SK-N-SH (cell line): ENCODE results near the gene HHLA2. TPM values are rescaled to one million over a fixed set of nuclear protein-coding genes. Genes with fewer than 3 reads are reported as not detected.

Experiments used
- CTCF ChIA-PET: fragments of 300-600, 350-600 bp; formaldehyde crosslinking; extraction: SDS; loops from one replicate; lab custom pipeline; 2021; lab: Yijun Ruan, JAX
- POLR2A ChIA-PET: fragments of 350-600 bp; sonication (Branson Sonifier 250); formaldehyde crosslinking; extraction: SDS; loops from one replicate; lab custom pipeline; 2020; ENCODE audit warnings: antibody characterized with exemption, inconsistent platforms; lab: Yijun Ruan, JAX
- DNase-seq: peaks from one replicate; pipeline ENCODE4 v3.0.0; 2012
- H2AFZ ChIP-seq: fragments of 200-600 bp; sonication (generic); 2 replicates; pipeline ENCODE4 v1.8.1; 2016; ENCODE audit warnings: antibody characterized with exemption, mild to moderate bottlenecking, low read depth
- H3F3A ChIP-seq: fragments of 200-600 bp; sonication (generic); replicated peaks from 2 replicates; pipeline ENCODE3; 2016; ENCODE audit warnings: antibody characterized with exemption, mild to moderate bottlenecking; ENCODE audit not compliant: insufficient read depth
- H3K27ac ChIP-seq, 2 experiments: fragments of 200-500 bp in 1 of 2; fragments of 200-600 bp in 1 of 2; sonication (Bioruptor generic) in 1 of 2; sonication (generic), shearing (Covaris generic) in 1 of 2; 2 replicates each; pipeline versions ENCODE4 v1.5.1 to v1.6.1; 2014 to 2016; ENCODE audit warnings: low read depth in 2 of 2, inconsistent platforms in 1 of 2, low read length in 1 of 2, mild to moderate bottlenecking in 1 of 2, mixed read lengths in 1 of 2
- H3K27me3 ChIP-seq: fragments of 200-600 bp; sonication (generic), shearing (Covaris generic); 2 replicates; pipeline ENCODE4 v1.6.1; 2016; ENCODE audit warnings: mixed run types; ENCODE audit not compliant: insufficient read depth
- H3K36me3 ChIP-seq, 2 experiments: fragments of 200-500 bp in 1 of 2; fragments of 200-600 bp in 1 of 2; sonication (Bioruptor generic) in 1 of 2; sonication (generic) in 1 of 2; replicated peaks in 1 of 2; 2 replicates each; pipeline versions ENCODE3 to v1.5.1; 2014 to 2016; ENCODE audit warnings: low read length in 1 of 2, mild to moderate bottlenecking in 1 of 2; ENCODE audit not compliant: insufficient read depth in 2 of 2, control insufficient read depth in 1 of 2
- H3K4me1 ChIP-seq, 2 experiments: fragments of 200-500 bp in 1 of 2; fragments of 200-600 bp in 1 of 2; sonication (Bioruptor generic) in 1 of 2; sonication (generic), shearing (Covaris generic) in 1 of 2; 2 replicates each; pipeline versions ENCODE4 v1.5.1 to v1.6.1; 2014 to 2016; ENCODE audit warnings: low read depth in 1 of 2, low read length in 1 of 2, mixed run types in 1 of 2; ENCODE audit not compliant: insufficient read depth in 2 of 2, control insufficient read depth in 1 of 2
- H3K4me2 ChIP-seq: fragments of 200-600 bp; sonication (generic), shearing (Covaris generic); 2 replicates; pipeline ENCODE4 v1.6.1; 2017; ENCODE audit warnings: mixed run types
- H3K4me3 ChIP-seq, 2 experiments: fragments of 200-500 bp in 1 of 2; fragments of 200-600 bp in 1 of 2; sonication (Bioruptor generic) in 1 of 2; sonication (generic), shearing (Covaris generic) in 1 of 2; 2 replicates each; pipeline versions ENCODE4 v1.5.1 to v1.8.1; 2014 to 2016; ENCODE audit warnings: low read depth in 2 of 2, inconsistent platforms in 1 of 2, low read length in 1 of 2, mild to moderate bottlenecking in 1 of 2, mixed read lengths in 1 of 2, moderate library complexity in 1 of 2
- H3K79me2 ChIP-seq: fragments of 200-600 bp; sonication (generic); 2 replicates; pipeline ENCODE4 v1.8.1; 2017; ENCODE audit warnings: mild to moderate bottlenecking; ENCODE audit not compliant: insufficient read depth
- H3K9ac ChIP-seq: fragments of 200-600 bp; sonication (generic); 2 replicates; pipeline ENCODE4 v1.6.1; 2017; ENCODE audit warnings: mixed run types
- H3K9me2 ChIP-seq: fragments of 200-600 bp; sonication (generic); 2 replicates; pipeline ENCODE4 v1.6.1; 2017; ENCODE audit warnings: mixed run types
- H3K9me3 ChIP-seq: fragments of 200-600 bp; sonication (generic); 2 replicates; pipeline ENCODE4 v1.6.1; 2017; ENCODE audit warnings: mixed run types, mild to moderate bottlenecking, moderate library complexity
- H4K20me1 ChIP-seq: fragments of 200-600 bp; sonication (generic); 2 replicates; pipeline ENCODE4 v1.6.1; 2017; ENCODE audit warnings: mild to moderate bottlenecking, mixed run types; ENCODE audit not compliant: insufficient read depth
- EP300 ChIP-seq, 2 experiments: IDR thresholded peaks; 2 replicates each; pipeline versions ENCODE4 v1.4.0 to v1.6.1; 2012; ENCODE audit warnings: borderline replicate concordance in 1 of 2, low read depth in 1 of 2, low read length in 1 of 2
- JUND ChIP-seq: IDR thresholded peaks from 2 replicates; pipeline ENCODE4 v1.4.0; 2012
- PBX3 ChIP-seq: IDR thresholded peaks from 2 replicates; pipeline ENCODE4; 2012
- POLR2AphosphoS5 ChIP-seq: IDR thresholded peaks from 2 replicates; pipeline ENCODE4 v1.6.1; 2012; ENCODE audit warnings: low read depth, low read length
- RAD21 ChIP-seq: IDR thresholded peaks from 2 replicates; pipeline ENCODE4 v1.6.1; 2012; ENCODE audit warnings: mild to moderate bottlenecking, low read length
- TAF1 ChIP-seq: IDR thresholded peaks from 2 replicates; pipeline ENCODE4 v1.6.1; 2012; ENCODE audit warnings: low read depth, mild to moderate bottlenecking, low read length, moderate library complexity, borderline replicate concordance
- TCF12 ChIP-seq: IDR thresholded peaks from 2 replicates; pipeline ENCODE4 v1.4.0; 2012
- TEAD4 ChIP-seq: IDR thresholded peaks from 2 replicates; pipeline ENCODE4 v1.4.0; 2012; ENCODE audit warnings: mild to moderate bottlenecking, borderline replicate concordance; ENCODE audit not compliant: insufficient read depth
- YY1 ChIP-seq: IDR thresholded peaks from 2 replicates; pipeline ENCODE4 v1.4.0; 2012; ENCODE audit warnings: low read depth, mild to moderate bottlenecking
- ZBTB33 ChIP-seq: IDR thresholded peaks from 2 replicates; pipeline ENCODE4 v1.4.0; 2012; ENCODE audit warnings: low read depth, borderline replicate concordance
- WGBS: methylation state at CpG from one replicate; pipeline ENCODE4 v1.1.6; 2017; ENCODE audit warnings: low lambda C conversion rate; 5-methylcytosine and 5-hydroxymethylcytosine counted together
- polyA plus RNA-seq, 3 experiments: library from polyadenylated mRNA; depleted of rRNA; stranded (reverse); fragments of >200 nt; gene quantifications; 2 replicates each; pipeline ENCODE4 v1.2.3, GENCODE V29; 2012

The HHLA2 gene
- polyA plus RNA-seq, 1 of the 3 experiments (the other 2 are of a cell fraction): not detected

- POLR2A ChIA-PET: interaction anchor here (0.9 kb wide), 1 partner anchor 12 kb away, joined by 4 read pairs; no protein-coding TSS in a partner anchor
Measured at GRCh38 chr3:108404368-108404767, 108.0 kb downstream of the HHLA2 start.

GRCh38 chr3:108406063-108406660, 109.8 kb downstream of the HHLA2 start:
- Histone ChIP-seq H3K9ac (no peak overlapping the region), H3K4me1 (peaks cover 15 to 18% of the 10 kb centered on the region in 2 experiments), H3K27me3 (no peaks in the 10 kb centered on the region), H3K4me3 (no peak overlapping the region), H3K9me2 (no peaks in the 10 kb centered on the region), H3K79me2 (no peaks in the 10 kb centered on the region), H4K20me1 (no peaks in the 10 kb centered on the region), H3K36me3 (no peaks in the 10 kb centered on the region), H3K27ac (no peak overlapping the region), H3K4me2 (no peak overlapping the region), H3F3A (peaks cover 17% of the 10 kb centered on the region), H3K9me3 (no peaks in the 10 kb centered on the region), H2AFZ (no peak overlapping the region)
- TF ChIP-seq TEAD4: no peak
- ChIA-PET POLR2A (interaction anchor here (0.7 kb wide), 1 partner anchor 478 kb away, joined by 3 read pairs; no protein-coding TSS in a partner anchor), CTCF (interaction anchor here (0.7 to 3.6 kb wide), 23 partner anchors 9 to 745 kb away, joined by 3 to 11 read pairs (median 4); no protein-coding TSS in a partner anchor)
- DNase-seq: no peak
- 87% methylated on average over 3 of the region's 3 CpGs for WGBS

More at GRCh38 chr3:108404368-108404767, 108.0 kb downstream of the HHLA2 start:
- DNase-seq: no peak
- Histone ChIP-seq H3K4me3 (no peak overlapping the region), H3K4me1 (peaks cover 15 to 18% of the 10 kb centered on the region in 2 experiments), H3K27ac (peak overlapping the region; percentile 64 to 75), H3K9ac (no peak overlapping the region), H3K79me2 (no peaks in the 10 kb centered on the region), H3K9me2 (no peaks in the 10 kb centered on the region), H3K27me3 (no peaks in the 10 kb centered on the region), H2AFZ (no peak overlapping the region), H4K20me1 (no peaks in the 10 kb centered on the region), H3K9me3 (no peaks in the 10 kb centered on the region), H3K36me3 (no peaks in the 10 kb centered on the region), H3F3A (peaks cover 17% of the 10 kb centered on the region), H3K4me2 (peak overlapping the region; percentile 67; the same call in 1 of the 2 replicates)
- 47% methylated on average over 2 of the region's 2 CpGs for WGBS
- TF ChIP-seq JUND (0 out of 2 replicates have a peak, but pooled peaks have one; percentile 5), TAF1 (no peak), PBX3 (0 out of 2 replicates have a peak, but pooled peaks have one; percentile 27), POLR2AphosphoS5 (no peak), TCF12 (peak; percentile 51), RAD21 (0 out of 2 replicates have a peak, but pooled peaks have one; percentile 4), EP300 (IDR thresholded peaks at IDR 0.05; ENCODE audit: borderline replicate concordance in 1 of 2, low read depth in 1 of 2, low read length in 1 of 2) (0 out of 4 replicates have a peak, but pooled peaks of 1 of the 2 experiments have one; percentile 36), YY1 (no peak), ZBTB33 (no peak)
- CTCF ChIA-PET: interaction anchor here (1.1 to 3.6 kb wide), 8 partner anchors 37 to 744 kb away, joined by 3 to 12 read pairs (median 4); no protein-coding TSS in a partner anchor
